ENCODE data around the gene GRIP1. TPM values are rescaled to one million over a fixed set of nuclear protein-coding genes. Genes with fewer than 3 reads are reported as not detected.

Gene GRIP1
- total and polyA plus RNA-seq, 10 of the 15 experiments (the other 5 are each of a cell fraction or from before 2014, with no cell fraction given), result 0.05 to 0.85 (median 0.50) TPM; not detected in 7

GRCh38 chr12:66319266-66319954, 359.5 kb downstream of the GRIP1 start:
- ChIA-PET POLR2A (interaction anchor here (3.2 kb wide), 1 partner anchor 17 kb away, joined by 10 read pairs; the partner anchor contains the start of gene HELB), SMC1A (ENCODE audit: uncharacterized antibody, unreplicated experiment) (interaction anchor here (0.9 to 2.1 kb wide), 2 partner anchors 10 to 16 kb away, joined by 3 to 7 read pairs; no protein-coding TSS in a partner anchor), CTCF (interaction anchor here (1.0 to 1.2 kb wide), 2 partner anchors 10 to 15 kb away, joined by 3 to 4 read pairs; no protein-coding TSS in a partner anchor), RAD21 (ENCODE audit: unreplicated experiment) (interaction anchor here (1.2 kb wide), 1 partner anchor 15 kb away, joined by 3 read pairs; no protein-coding TSS in a partner anchor)
- no peak overlapping the region for H3K27ac ChIP-seq (ENCODE audit: control insufficient read depth, insufficient read depth)
- no peak for DNase-seq (ENCODE audit: low read depth, low spot score)
- intact Hi-C loops (cut with micrococcal nuclease; ENCODE audit: unreplicated experiment), result no loop called here
- 66% methylated on average over 4 of the region's 4 CpGs for WGBS (ENCODE audit: insufficient coverage, insufficient replicate concordance, low lambda C conversion rate, missing lambda C conversion rate)
- H3K9ac ChIP-seq (ENCODE audit: control insufficient read depth, insufficient read depth, low read length), result no peak overlapping the region
- H3K27me3 ChIP-seq (replicated peaks in 1 of 2; ENCODE audit: control insufficient read depth in 2 of 2, insufficient read depth in 2 of 2, low read length in 1 of 2), result no peaks in the 10 kb centered on the region
- no peak overlapping the region for H3K4me3 ChIP-seq
- in situ Hi-C loops (cut with MboI), result no loop called here
- no peak overlapping the region for H3K4me2 ChIP-seq (ENCODE audit: control insufficient read depth, insufficient read depth)
- ATAC-seq, result peak; percentile 83
- peak; percentile 61 for FAIRE-seq
- no peaks in the 10 kb centered on the region for H4K20me1 ChIP-seq (ENCODE audit: control insufficient read depth, insufficient read depth)
- H3K36me3 ChIP-seq (ENCODE audit: control insufficient read depth in 2 of 2, insufficient read depth in 2 of 2, low read length in 1 of 2), result peaks cover 0 to 11% of the 10 kb centered on the region in 2 experiments; a peak in 3 of 4 replicates
- no peaks in the 10 kb centered on the region for H3K9me3 ChIP-seq (replicated peaks; ENCODE audit: control insufficient read depth, insufficient read depth, low read length)
- no peak overlapping the region for H2AFZ ChIP-seq (ENCODE audit: control insufficient read depth, low read depth, low read length)
- BruUV-seq (replicated peaks), result no TSS peak
- no peaks in the 10 kb centered on the region for H3K4me1 ChIP-seq (ENCODE audit: control insufficient read depth, insufficient read depth, low read length)
- TF ChIP-seq ZNF687 (IDR thresholded peaks at IDR 0.05), result no peak
- TF ChIP-seq ELK1 (IDR thresholded peaks at IDR 0.05; ENCODE audit: low read depth, low read length), result no peak
- TF ChIP-seq SKIL (IDR thresholded peaks at IDR 0.05; ENCODE audit: low read depth, poor library complexity, severe bottlenecking), result no peak
- TF ChIP-seq REST (IDR thresholded peaks at IDR 0.05; ENCODE audit: low read depth, low read length), result no peak
- TF ChIP-seq TARDBP (IDR thresholded peaks at IDR 0.05; ENCODE audit: borderline replicate concordance), result no peak
- TF ChIP-seq ETV6 (conservative IDR thresholded peaks at IDR 0.05 in 1 of 2, IDR thresholded peaks at IDR 0.05 in 1 of 2; ENCODE audit: borderline replicate concordance in 1 of 2, low read depth in 1 of 2), result no peak
- TF ChIP-seq ZNF274 (IDR thresholded peaks at IDR 0.05; ENCODE audit: insufficient read depth, insufficient read length), result no peak
- TF ChIP-seq SPI1 (IDR thresholded peaks at IDR 0.05; ENCODE audit: borderline replicate concordance, insufficient read depth, low read depth, low read length), result peak; percentile 25; the same call in 1 of the 2 replicates
- TF ChIP-seq SIX5 (IDR thresholded peaks at IDR 0.05; ENCODE audit: low read depth, low read length, severe bottlenecking), result no peak
- H3K79me2 ChIP-seq (ENCODE audit: control insufficient read depth, insufficient read depth, low read length), result peaks cover 2% of the 10 kb centered on the region

Measured in GM12878 (cell line).